SK-N-SH (cell line): Measurements from ENCODE around the gene CLEC16A. TPM values are rescaled to one million over a fixed set of nuclear protein-coding genes. Genes with fewer than 3 reads are reported as not detected.
A peak's percentile ranks its signal among the peaks of the same experiment; 100 is the strongest.

Source experiments
- CTCF ChIA-PET: fragments of 300-600, 350-600 bp; formaldehyde crosslinking; extraction: SDS; loops from one replicate; lab custom pipeline; 2021; lab: Yijun Ruan, JAX
- POLR2A ChIA-PET: fragments of 350-600 bp; sonication (Branson Sonifier 250); formaldehyde crosslinking; extraction: SDS; loops from one replicate; lab custom pipeline; 2020; ENCODE audit warnings: antibody characterized with exemption, inconsistent platforms; lab: Yijun Ruan, JAX
- DNase-seq: peaks from one replicate; pipeline ENCODE4 v3.0.0; 2012
- H2AFZ ChIP-seq: fragments of 200-600 bp; sonication (generic); 2 replicates; pipeline ENCODE4 v1.8.1; 2016; ENCODE audit warnings: antibody characterized with exemption, mild to moderate bottlenecking, low read depth
- H3F3A ChIP-seq: fragments of 200-600 bp; sonication (generic); replicated peaks from 2 replicates; pipeline ENCODE3; 2016; ENCODE audit warnings: antibody characterized with exemption, mild to moderate bottlenecking; ENCODE audit not compliant: insufficient read depth
- H3K27ac ChIP-seq, 2 experiments: fragments of 200-500 bp in 1 of 2; fragments of 200-600 bp in 1 of 2; sonication (Bioruptor generic) in 1 of 2; sonication (generic), shearing (Covaris generic) in 1 of 2; 2 replicates each; pipeline versions ENCODE4 v1.5.1 to v1.6.1; 2014 to 2016; ENCODE audit warnings: low read depth in 2 of 2, inconsistent platforms in 1 of 2, low read length in 1 of 2, mild to moderate bottlenecking in 1 of 2, mixed read lengths in 1 of 2
- H3K27me3 ChIP-seq: fragments of 200-600 bp; sonication (generic), shearing (Covaris generic); 2 replicates; pipeline ENCODE4 v1.6.1; 2016; ENCODE audit warnings: mixed run types; ENCODE audit not compliant: insufficient read depth
- H3K36me3 ChIP-seq, 2 experiments: fragments of 200-500 bp in 1 of 2; fragments of 200-600 bp in 1 of 2; sonication (Bioruptor generic) in 1 of 2; sonication (generic) in 1 of 2; replicated peaks in 1 of 2; 2 replicates each; pipeline versions ENCODE3 to v1.5.1; 2014 to 2016; ENCODE audit warnings: low read length in 1 of 2, mild to moderate bottlenecking in 1 of 2; ENCODE audit not compliant: insufficient read depth in 2 of 2, control insufficient read depth in 1 of 2
- H3K4me1 ChIP-seq, 2 experiments: fragments of 200-500 bp in 1 of 2; fragments of 200-600 bp in 1 of 2; sonication (Bioruptor generic) in 1 of 2; sonication (generic), shearing (Covaris generic) in 1 of 2; 2 replicates each; pipeline versions ENCODE4 v1.5.1 to v1.6.1; 2014 to 2016; ENCODE audit warnings: low read depth in 1 of 2, low read length in 1 of 2, mixed run types in 1 of 2; ENCODE audit not compliant: insufficient read depth in 2 of 2, control insufficient read depth in 1 of 2
- H3K4me2 ChIP-seq: fragments of 200-600 bp; sonication (generic), shearing (Covaris generic); 2 replicates; pipeline ENCODE4 v1.6.1; 2017; ENCODE audit warnings: mixed run types
- H3K4me3 ChIP-seq, 2 experiments: fragments of 200-500 bp in 1 of 2; fragments of 200-600 bp in 1 of 2; sonication (Bioruptor generic) in 1 of 2; sonication (generic), shearing (Covaris generic) in 1 of 2; 2 replicates each; pipeline versions ENCODE4 v1.5.1 to v1.8.1; 2014 to 2016; ENCODE audit warnings: low read depth in 2 of 2, inconsistent platforms in 1 of 2, low read length in 1 of 2, mild to moderate bottlenecking in 1 of 2, mixed read lengths in 1 of 2, moderate library complexity in 1 of 2
- H3K79me2 ChIP-seq: fragments of 200-600 bp; sonication (generic); 2 replicates; pipeline ENCODE4 v1.8.1; 2017; ENCODE audit warnings: mild to moderate bottlenecking; ENCODE audit not compliant: insufficient read depth
- H3K9ac ChIP-seq: fragments of 200-600 bp; sonication (generic); 2 replicates; pipeline ENCODE4 v1.6.1; 2017; ENCODE audit warnings: mixed run types
- H3K9me2 ChIP-seq: fragments of 200-600 bp; sonication (generic); 2 replicates; pipeline ENCODE4 v1.6.1; 2017; ENCODE audit warnings: mixed run types
- H3K9me3 ChIP-seq: fragments of 200-600 bp; sonication (generic); 2 replicates; pipeline ENCODE4 v1.6.1; 2017; ENCODE audit warnings: mixed run types, mild to moderate bottlenecking, moderate library complexity
- H4K20me1 ChIP-seq: fragments of 200-600 bp; sonication (generic); 2 replicates; pipeline ENCODE4 v1.6.1; 2017; ENCODE audit warnings: mild to moderate bottlenecking, mixed run types; ENCODE audit not compliant: insufficient read depth
- CHD2 ChIP-seq: fragments of 150-350 bp; IDR thresholded peaks from 2 replicates; pipeline ENCODE4 v1.6.1; 2018; ENCODE audit warnings: low read length; ENCODE audit not compliant: partially characterized antibody
- EP300 ChIP-seq, 2 experiments: IDR thresholded peaks; 2 replicates each; pipeline versions ENCODE4 v1.4.0 to v1.6.1; 2012; ENCODE audit warnings: borderline replicate concordance in 1 of 2, low read depth in 1 of 2, low read length in 1 of 2
- EZH2phosphoT487 ChIP-seq: fragments of 200-600 bp; sonication (generic); IDR thresholded peaks from 2 replicates; pipeline ENCODE4 v1.6.1; 2017; ENCODE audit warnings: low read depth, mixed run types, mild to moderate bottlenecking, antibody characterized with exemption, moderate library complexity, borderline replicate concordance
- FOXJ3 ChIP-seq: sonication (generic); formaldehyde crosslinking; IDR thresholded peaks from 2 replicates; pipeline ENCODE4 v1.5.1; 2020; ENCODE audit warnings: mild to moderate bottlenecking, missing genetic modification reagents
- FOXM1 ChIP-seq: IDR thresholded peaks from 2 replicates; pipeline ENCODE4 v1.4.0; 2012; ENCODE audit warnings: low read depth, mild to moderate bottlenecking
- GABPA ChIP-seq: IDR thresholded peaks from 2 replicates; pipeline ENCODE4 v1.4.0; 2012; ENCODE audit warnings: low read depth, mild to moderate bottlenecking
- GATA2 ChIP-seq: sonication (generic); formaldehyde crosslinking; IDR thresholded peaks from 2 replicates; pipeline ENCODE4 v1.5.0; 2020; ENCODE audit warnings: mild to moderate bottlenecking, missing genetic modification reagents
- MEF2A ChIP-seq: IDR thresholded peaks from 2 replicates; pipeline ENCODE4 v1.4.0; 2012; ENCODE audit warnings: low read depth, borderline replicate concordance
- NRF1 ChIP-seq: IDR thresholded peaks from 2 replicates; pipeline ENCODE4 v1.6.1; 2012; ENCODE audit warnings: low read depth, mild to moderate bottlenecking, low read length
- POLR2AphosphoS5 ChIP-seq: IDR thresholded peaks from 2 replicates; pipeline ENCODE4 v1.6.1; 2012; ENCODE audit warnings: low read depth, low read length
- RCOR1 ChIP-seq: fragments of 150-350 bp; IDR thresholded peaks from 2 replicates; pipeline ENCODE4 v1.6.1; 2017; ENCODE audit warnings: antibody characterized with exemption, low read length
- SIN3A ChIP-seq: IDR thresholded peaks from 2 replicates; pipeline ENCODE4 v1.6.1; 2012; ENCODE audit warnings: low read depth, mild to moderate bottlenecking, low read length, moderate library complexity, borderline replicate concordance
- TCF12 ChIP-seq: IDR thresholded peaks from 2 replicates; pipeline ENCODE4 v1.4.0; 2012
- WGBS: methylation state at CpG from one replicate; pipeline ENCODE4 v1.1.6; 2017; ENCODE audit warnings: low lambda C conversion rate; 5-methylcytosine and 5-hydroxymethylcytosine counted together
- polyA plus RNA-seq, 3 experiments: library from polyadenylated mRNA; depleted of rRNA; stranded (reverse); fragments of >200 nt; gene quantifications; 2 replicates each; pipeline ENCODE4 v1.2.3, GENCODE V29; 2012
- TF ChIP-seq, protein P1 (sequence below): fragments of 150-350 bp; IDR thresholded peaks from 2 replicates; pipeline ENCODE4 v1.6.1; 2017; ENCODE audit warnings: antibody characterized with exemption, low read length, low read depth, borderline replicate concordance
- TF ChIP-seq, protein P2 (sequence below): IDR thresholded peaks from 2 replicates; pipeline ENCODE4 v1.6.1; 2012; ENCODE audit warnings: mild to moderate bottlenecking, low read depth, low read length, moderate library complexity
- TF ChIP-seq, protein P3 (sequence below): IDR thresholded peaks from 2 replicates; pipeline ENCODE4 v1.4.0; 2012; ENCODE audit warnings: low read depth
- TF ChIP-seq, protein P4 (sequence below): IDR thresholded peaks from 2 replicates; pipeline ENCODE4; 2012

CLEC16A gene
- polyA plus RNA-seq, 1 of the 3 experiments (the other 2 are of a cell fraction), result 13.7 TPM

DNA sequence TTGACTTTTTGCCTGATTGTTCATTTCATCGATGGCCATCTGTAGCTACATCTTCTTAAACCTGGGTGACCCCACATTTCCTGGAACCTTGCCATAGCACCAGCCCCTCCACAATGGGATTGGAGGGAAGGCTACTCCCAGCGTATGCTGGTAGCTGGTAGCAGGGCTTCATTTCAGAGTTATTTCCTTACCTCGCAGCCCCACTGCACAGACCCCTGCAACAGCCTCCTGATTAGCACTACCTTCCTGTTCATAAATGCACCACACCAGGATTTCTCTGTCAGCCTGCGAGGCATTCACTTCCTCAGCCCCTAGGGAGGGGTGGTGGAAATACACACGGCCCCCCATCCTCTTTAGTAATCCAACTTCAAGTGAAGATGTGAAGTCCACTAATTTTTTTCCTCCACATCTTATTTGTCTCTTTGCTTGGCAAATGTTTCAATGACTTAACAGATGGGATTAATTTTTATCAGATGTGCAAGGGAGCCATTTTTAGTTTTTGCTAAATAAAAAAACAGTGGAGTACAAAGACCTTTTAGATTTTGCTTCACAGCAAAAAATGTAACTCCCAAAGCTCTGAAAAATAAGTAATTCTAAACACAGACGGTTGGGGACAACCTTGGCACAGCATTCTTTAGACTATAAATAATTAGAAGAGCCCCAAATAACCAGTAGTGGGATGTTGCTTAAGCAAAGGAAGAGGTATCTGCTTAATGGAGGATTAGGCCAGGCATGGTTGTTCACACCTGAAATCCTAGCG is 76.6 kb downstream of the CLEC16A start:
- H3K9me3 ChIP-seq, result no peaks in the 10 kb centered on the region
- H3F3A ChIP-seq, result no peaks in the 10 kb centered on the region
- H3K4me1 ChIP-seq, result peaks cover 9 to 16% of the 10 kb centered on the region in 2 experiments; a peak in 2 of 4 replicates
- no peak overlapping the region for H3K9ac ChIP-seq
- no peak overlapping the region for H3K4me2 ChIP-seq
- ChIA-PET CTCF (interaction anchor here (1.7 to 2.1 kb wide), 2 partner anchors 68 to 236 kb away, joined by 4 to 6 read pairs; partner anchors contain the start of gene SOCS1), POLR2A (no interaction called here)
- WGBS, result 74% methylated on average over 7 of the region's 7 CpGs
- H3K36me3 ChIP-seq, result peaks cover 15 to 19% of the 10 kb centered on the region in 2 experiments
- H3K4me3 ChIP-seq, result no peak overlapping the region
- no peaks in the 10 kb centered on the region for H4K20me1 ChIP-seq
- peak overlapping the region; percentile 42; the same call in 1 of the 2 replicates for H2AFZ ChIP-seq
- H3K79me2 ChIP-seq, result no peaks in the 10 kb centered on the region
- peak; percentile 71 for DNase-seq
- H3K9me2 ChIP-seq, result no peaks in the 10 kb centered on the region
- peak overlapping the region; percentile 32 to 85; a peak in 3 of 4 replicates for H3K27ac ChIP-seq
- no peaks in the 10 kb centered on the region for H3K27me3 ChIP-seq
- TF ChIP-seq, protein P1, sequence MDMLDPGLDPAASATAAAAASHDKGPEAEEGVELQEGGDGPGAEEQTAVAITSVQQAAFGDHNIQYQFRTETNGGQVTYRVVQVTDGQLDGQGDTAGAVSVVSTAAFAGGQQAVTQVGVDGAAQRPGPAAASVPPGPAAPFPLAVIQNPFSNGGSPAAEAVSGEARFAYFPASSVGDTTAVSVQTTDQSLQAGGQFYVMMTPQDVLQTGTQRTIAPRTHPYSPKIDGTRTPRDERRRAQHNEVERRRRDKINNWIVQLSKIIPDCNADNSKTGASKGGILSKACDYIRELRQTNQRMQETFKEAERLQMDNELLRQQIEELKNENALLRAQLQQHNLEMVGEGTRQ, result no peak
- TF ChIP-seq GATA2 (CRISPR knock-in tag), result peak; percentile 47
- TF ChIP-seq EP300 (IDR thresholded peaks at IDR 0.05; ENCODE audit: borderline replicate concordance in 1 of 2, low read depth in 1 of 2, low read length in 1 of 2), result peak in 1 of 2 experiments; percentile 36; a peak in 1 of 4 replicates
- no peak for TF ChIP-seq POLR2AphosphoS5
- TF ChIP-seq FOXJ3 (CRISPR knock-in tag), result peak; percentile 46; the same call in 1 of the 2 replicates
- peak; percentile 37; the same call in 1 of the 2 replicates for TF ChIP-seq TCF12

DNA sequence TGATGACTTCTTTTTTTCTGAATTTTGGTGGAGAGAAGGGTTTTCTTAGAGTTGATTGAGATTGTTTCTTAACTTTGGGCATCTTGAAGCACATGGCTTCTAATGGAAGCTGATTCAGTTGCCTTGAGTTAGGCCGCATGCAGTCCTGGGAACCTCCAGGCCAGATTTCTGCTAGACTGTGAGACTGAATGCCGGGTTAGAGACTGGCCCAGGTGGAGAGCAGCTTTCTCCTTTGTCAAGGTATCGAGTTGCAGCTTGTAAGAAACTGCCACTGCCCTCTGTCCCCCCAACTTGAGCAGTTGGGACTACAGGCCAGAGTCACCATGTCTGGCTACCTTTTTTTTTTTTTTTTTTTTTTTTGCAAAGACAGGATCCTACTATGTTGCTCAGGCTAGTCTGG is 77.6 kb downstream of the CLEC16A start:
- Histone ChIP-seq H3K9me2 (no peaks in the 10 kb centered on the region), H3K9me3 (peaks cover 6% of the 10 kb centered on the region; the same call in 1 of the 2 replicates), H3K27ac (no peak overlapping the region), H3K27me3 (no peaks in the 10 kb centered on the region), H2AFZ (no peak overlapping the region), H4K20me1 (no peaks in the 10 kb centered on the region), H3K36me3 (peaks cover 25 to 28% of the 10 kb centered on the region in 2 experiments), H3K4me1 (peaks cover 4 to 16% of the 10 kb centered on the region in 2 experiments; a peak in 2 of 4 replicates), H3K4me2 (no peak overlapping the region), H3K79me2 (no peaks in the 10 kb centered on the region), H3F3A (no peaks in the 10 kb centered on the region), H3K9ac (no peak overlapping the region), H3K4me3 (no peak overlapping the region)
- POLR2A ChIA-PET, result no interaction called here
- WGBS, result 95% methylated on average over 3 of the region's 3 CpGs
- DNase-seq, result no peak
- CTCF ChIA-PET, result no interaction called here
- no peak for TF ChIP-seq TCF12
- TF ChIP-seq EZH2phosphoT487, result no peak
- no peak for TF ChIP-seq CHD2
- no peak for TF ChIP-seq GABPA
- TF ChIP-seq RCOR1, result no peak
- TF ChIP-seq, protein P2, sequence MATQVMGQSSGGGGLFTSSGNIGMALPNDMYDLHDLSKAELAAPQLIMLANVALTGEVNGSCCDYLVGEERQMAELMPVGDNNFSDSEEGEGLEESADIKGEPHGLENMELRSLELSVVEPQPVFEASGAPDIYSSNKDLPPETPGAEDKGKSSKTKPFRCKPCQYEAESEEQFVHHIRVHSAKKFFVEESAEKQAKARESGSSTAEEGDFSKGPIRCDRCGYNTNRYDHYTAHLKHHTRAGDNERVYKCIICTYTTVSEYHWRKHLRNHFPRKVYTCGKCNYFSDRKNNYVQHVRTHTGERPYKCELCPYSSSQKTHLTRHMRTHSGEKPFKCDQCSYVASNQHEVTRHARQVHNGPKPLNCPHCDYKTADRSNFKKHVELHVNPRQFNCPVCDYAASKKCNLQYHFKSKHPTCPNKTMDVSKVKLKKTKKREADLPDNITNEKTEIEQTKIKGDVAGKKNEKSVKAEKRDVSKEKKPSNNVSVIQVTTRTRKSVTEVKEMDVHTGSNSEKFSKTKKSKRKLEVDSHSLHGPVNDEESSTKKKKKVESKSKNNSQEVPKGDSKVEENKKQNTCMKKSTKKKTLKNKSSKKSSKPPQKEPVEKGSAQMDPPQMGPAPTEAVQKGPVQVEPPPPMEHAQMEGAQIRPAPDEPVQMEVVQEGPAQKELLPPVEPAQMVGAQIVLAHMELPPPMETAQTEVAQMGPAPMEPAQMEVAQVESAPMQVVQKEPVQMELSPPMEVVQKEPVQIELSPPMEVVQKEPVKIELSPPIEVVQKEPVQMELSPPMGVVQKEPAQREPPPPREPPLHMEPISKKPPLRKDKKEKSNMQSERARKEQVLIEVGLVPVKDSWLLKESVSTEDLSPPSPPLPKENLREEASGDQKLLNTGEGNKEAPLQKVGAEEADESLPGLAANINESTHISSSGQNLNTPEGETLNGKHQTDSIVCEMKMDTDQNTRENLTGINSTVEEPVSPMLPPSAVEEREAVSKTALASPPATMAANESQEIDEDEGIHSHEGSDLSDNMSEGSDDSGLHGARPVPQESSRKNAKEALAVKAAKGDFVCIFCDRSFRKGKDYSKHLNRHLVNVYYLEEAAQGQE, result no peak
- TF ChIP-seq SIN3A, result no peak
- TF ChIP-seq, protein P1, result no peak
- TF ChIP-seq, protein P3, sequence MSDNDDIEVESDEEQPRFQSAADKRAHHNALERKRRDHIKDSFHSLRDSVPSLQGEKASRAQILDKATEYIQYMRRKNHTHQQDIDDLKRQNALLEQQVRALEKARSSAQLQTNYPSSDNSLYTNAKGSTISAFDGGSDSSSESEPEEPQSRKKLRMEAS, result no peak
- TF ChIP-seq POLR2AphosphoS5, result no peak
- no peak for TF ChIP-seq NRF1
- TF ChIP-seq, protein P4, sequence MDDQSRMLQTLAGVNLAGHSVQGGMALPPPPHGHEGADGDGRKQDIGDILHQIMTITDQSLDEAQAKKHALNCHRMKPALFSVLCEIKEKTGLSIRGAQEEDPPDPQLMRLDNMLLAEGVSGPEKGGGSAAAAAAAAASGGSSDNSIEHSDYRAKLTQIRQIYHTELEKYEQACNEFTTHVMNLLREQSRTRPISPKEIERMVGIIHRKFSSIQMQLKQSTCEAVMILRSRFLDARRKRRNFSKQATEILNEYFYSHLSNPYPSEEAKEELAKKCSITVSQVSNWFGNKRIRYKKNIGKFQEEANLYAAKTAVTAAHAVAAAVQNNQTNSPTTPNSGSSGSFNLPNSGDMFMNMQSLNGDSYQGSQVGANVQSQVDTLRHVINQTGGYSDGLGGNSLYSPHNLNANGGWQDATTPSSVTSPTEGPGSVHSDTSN, result no peak
- no peak for TF ChIP-seq MEF2A
- TF ChIP-seq FOXM1, result no peak
